Osteoblast (primary cell): ENCODE measurements around the gene SPATS2L. TPM values are rescaled to one million over a fixed set of nuclear protein-coding genes. Genes with fewer than 3 reads are reported as not detected.

ENCODE experiments used
- DNase-seq: peaks from one replicate; pipeline ENCODE4 v3.0.0; 2011; ENCODE audit warnings: low spot score, mixed read lengths; ENCODE audit not compliant: insufficient read length; ENCODE audit errors: missing footprints
- H2AFZ ChIP-seq: 2 replicates; pipeline ENCODE4 v1.6.0; 2011; ENCODE audit warnings: mild to moderate bottlenecking, low read length
- H3K27ac ChIP-seq: 2 replicates; pipeline ENCODE4 v1.5.1; 2011; ENCODE audit warnings: mild to moderate bottlenecking, low read depth, low read length, moderate library complexity
- H3K27me3 ChIP-seq: 2 replicates; pipeline ENCODE4 v1.6.0; 2012; ENCODE audit warnings: mild to moderate bottlenecking, control low read depth, inconsistent platforms, low read length, moderate library complexity; ENCODE audit not compliant: insufficient read depth
- H3K36me3 ChIP-seq: 2 replicates; pipeline ENCODE4 v1.5.1; 2011; ENCODE audit warnings: mild to moderate bottlenecking, low read length, control low read depth, moderate library complexity; ENCODE audit not compliant: insufficient read depth
- H3K4me1 ChIP-seq: 2 replicates; pipeline ENCODE4 v1.5.1; 2011; ENCODE audit warnings: mild to moderate bottlenecking, low read length, control low read depth, moderate library complexity; ENCODE audit not compliant: insufficient read depth
- H3K4me2 ChIP-seq: 2 replicates; pipeline ENCODE4 v1.6.0; 2011; ENCODE audit warnings: mild to moderate bottlenecking, low read length; ENCODE audit not compliant: insufficient read depth
- H3K4me3 ChIP-seq: fragments of 200-600 bp; sonication (generic); 3 replicates; pipeline ENCODE4 v1.5.1; 2012; ENCODE audit warnings: mild to moderate bottlenecking, low read length, inconsistent platforms; ENCODE audit not compliant: insufficient read depth
- H3K79me2 ChIP-seq: 2 replicates; pipeline ENCODE4 v1.6.0; 2012; ENCODE audit warnings: mild to moderate bottlenecking, low read length, control low read depth, inconsistent platforms; ENCODE audit not compliant: insufficient read depth
- H3K9me3 ChIP-seq: 2 replicates; pipeline ENCODE4 v1.5.1; 2011; ENCODE audit warnings: low read depth, low read length, control low read depth
- H4K20me1 ChIP-seq: 2 replicates; pipeline ENCODE4 v1.6.0; 2012; ENCODE audit warnings: mild to moderate bottlenecking, low read length, control low read depth; ENCODE audit not compliant: insufficient read depth
- total RNA-seq: library from RNA; depleted of rRNA; stranded (reverse); fragments of >200 nt; gene quantifications from 2 replicates; pipeline ENCODE4 v1.2.3, GENCODE V29; 2012
- TF ChIP-seq, protein P1 (sequence below): IDR thresholded peaks from 2 replicates; pipeline ENCODE4 v1.5.1; 2011; ENCODE audit warnings: mild to moderate bottlenecking, low read depth, low read length, moderate library complexity; ENCODE audit errors: extremely low read depth

SPATS2L gene
- total RNA-seq, 1 donor, result 74.6 TPM

DNA sequence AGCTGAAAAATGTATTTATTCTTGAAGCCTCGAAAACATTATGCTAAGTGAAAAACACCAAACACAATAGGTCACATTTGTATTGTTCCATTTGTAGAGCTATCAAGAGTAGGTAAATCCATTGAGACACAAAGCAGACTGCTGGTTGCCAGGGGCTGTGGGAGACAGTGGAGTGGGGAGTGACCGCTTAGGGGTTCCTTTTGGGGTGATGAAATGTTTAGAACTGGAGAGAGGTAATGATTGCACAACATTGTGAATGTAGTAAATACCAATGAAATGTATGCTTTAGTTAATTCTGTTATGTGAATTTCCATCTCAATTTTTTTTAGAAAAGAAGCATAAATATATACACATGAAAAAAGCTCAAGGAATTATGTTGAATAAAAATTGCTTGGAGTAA, 187.6 kb downstream of the SPATS2L start:
- Histone ChIP-seq H3K79me2 (no peaks in the 10 kb centered on the region), H3K4me1 (no peaks in the 10 kb centered on the region), H3K4me2 (no peak overlapping the region), H3K9me3 (no peaks in the 10 kb centered on the region), H3K27me3 (no peaks in the 10 kb centered on the region), H3K4me3 (no peak overlapping the region), H2AFZ (no peak overlapping the region), H3K36me3 (peaks cover 38% of the 10 kb centered on the region), H4K20me1 (no peaks in the 10 kb centered on the region), H3K27ac (no peak overlapping the region)
- TF ChIP-seq, protein P1, sequence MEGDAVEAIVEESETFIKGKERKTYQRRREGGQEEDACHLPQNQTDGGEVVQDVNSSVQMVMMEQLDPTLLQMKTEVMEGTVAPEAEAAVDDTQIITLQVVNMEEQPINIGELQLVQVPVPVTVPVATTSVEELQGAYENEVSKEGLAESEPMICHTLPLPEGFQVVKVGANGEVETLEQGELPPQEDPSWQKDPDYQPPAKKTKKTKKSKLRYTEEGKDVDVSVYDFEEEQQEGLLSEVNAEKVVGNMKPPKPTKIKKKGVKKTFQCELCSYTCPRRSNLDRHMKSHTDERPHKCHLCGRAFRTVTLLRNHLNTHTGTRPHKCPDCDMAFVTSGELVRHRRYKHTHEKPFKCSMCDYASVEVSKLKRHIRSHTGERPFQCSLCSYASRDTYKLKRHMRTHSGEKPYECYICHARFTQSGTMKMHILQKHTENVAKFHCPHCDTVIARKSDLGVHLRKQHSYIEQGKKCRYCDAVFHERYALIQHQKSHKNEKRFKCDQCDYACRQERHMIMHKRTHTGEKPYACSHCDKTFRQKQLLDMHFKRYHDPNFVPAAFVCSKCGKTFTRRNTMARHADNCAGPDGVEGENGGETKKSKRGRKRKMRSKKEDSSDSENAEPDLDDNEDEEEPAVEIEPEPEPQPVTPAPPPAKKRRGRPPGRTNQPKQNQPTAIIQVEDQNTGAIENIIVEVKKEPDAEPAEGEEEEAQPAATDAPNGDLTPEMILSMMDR, result no peak
- DNase-seq, result no peak

- Histone ChIP-seq H3K27me3 (no peaks in the 10 kb centered on the region), H3K79me2 (no peaks in the 10 kb centered on the region), H2AFZ (no peak overlapping the region), H3K4me3 (no peak overlapping the region), H3K36me3 (peaks cover 17% of the 10 kb centered on the region), H4K20me1 (no peaks in the 10 kb centered on the region), H3K4me2 (no peak overlapping the region), H3K4me1 (no peaks in the 10 kb centered on the region), H3K9me3 (no peaks in the 10 kb centered on the region), H3K27ac (no peak overlapping the region)
- TF ChIP-seq, protein P1, result no peak
- DNase-seq, result no peak
Measured at GRCh38 chr2:200496696-200497095, 190.2 kb downstream of the SPATS2L start.

DNA sequence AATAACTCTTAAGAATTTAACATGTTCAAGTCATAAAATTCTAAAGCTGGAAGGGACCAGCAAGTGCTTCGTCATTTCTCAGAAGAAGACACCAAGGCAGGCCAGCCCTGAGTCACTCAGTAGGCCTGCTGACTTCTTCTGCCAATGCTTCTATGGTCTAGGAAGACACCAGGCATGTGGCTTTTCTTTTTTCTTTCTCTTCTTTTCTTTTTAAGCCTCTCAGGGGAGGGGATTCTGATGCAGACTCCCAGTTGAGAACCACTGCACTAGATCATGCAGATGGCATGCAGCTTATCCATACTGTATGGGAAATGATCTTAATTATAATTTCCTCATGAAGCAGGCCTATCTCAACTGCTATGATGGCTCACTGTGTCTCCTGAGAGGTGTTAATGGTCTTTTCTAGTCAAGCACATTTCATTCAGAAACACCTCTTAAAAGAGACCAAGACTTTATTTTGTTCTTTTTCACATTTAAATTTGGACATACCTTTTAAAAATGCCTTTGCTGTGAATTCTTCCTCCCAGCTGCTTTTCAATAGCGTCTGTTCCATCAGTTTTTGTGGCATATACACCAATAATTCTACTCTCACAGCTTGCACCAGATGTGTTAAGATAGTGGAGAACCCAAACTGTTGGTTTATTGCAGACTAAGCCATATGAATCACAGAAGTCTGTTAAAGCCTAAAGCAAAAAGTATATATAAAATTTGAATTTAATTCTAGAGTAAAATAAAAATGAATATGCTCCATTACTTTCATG, 192.1 kb downstream of the SPATS2L start:
- no peak overlapping the region for H3K27ac ChIP-seq

DNA sequence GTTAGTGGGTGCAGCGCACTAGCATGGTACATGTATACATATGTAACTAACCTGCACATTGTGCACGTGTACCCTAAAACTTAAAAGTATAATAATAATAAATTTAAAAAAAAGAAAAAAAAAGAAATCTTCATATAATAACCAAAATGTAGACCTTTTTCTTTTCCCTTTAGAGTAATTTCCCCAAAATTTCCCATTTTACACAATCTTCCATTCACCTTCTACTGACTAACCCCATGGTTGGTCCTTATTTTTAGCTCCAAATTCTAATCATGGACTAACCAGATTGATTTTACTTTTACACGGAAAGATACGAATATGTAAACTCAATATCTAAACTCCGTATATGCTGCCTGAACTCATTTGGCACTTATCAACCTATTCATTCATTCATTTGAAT, 195.7 kb downstream of the SPATS2L start:
- no peak overlapping the region for H3K27ac ChIP-seq
- TF ChIP-seq, protein P1, result no peak
- peaks cover 4% of the 10 kb centered on the region for H3K36me3 ChIP-seq
- H3K4me1 ChIP-seq, result no peaks in the 10 kb centered on the region
- H3K27me3 ChIP-seq, result no peaks in the 10 kb centered on the region
- no peak overlapping the region for H3K4me3 ChIP-seq
- no peak overlapping the region for H2AFZ ChIP-seq
- peaks cover 8% of the 10 kb centered on the region for H3K79me2 ChIP-seq
- no peaks in the 10 kb centered on the region for H3K9me3 ChIP-seq
- H4K20me1 ChIP-seq, result no peaks in the 10 kb centered on the region
- DNase-seq, result no peak
- no peak overlapping the region for H3K4me2 ChIP-seq

More for the DNA sequence above, 192.1 kb downstream of the SPATS2L start:
- peaks cover 9% of the 10 kb centered on the region for H3K36me3 ChIP-seq
- no peaks in the 10 kb centered on the region for H4K20me1 ChIP-seq
- peaks cover 8% of the 10 kb centered on the region for H3K79me2 ChIP-seq
- TF ChIP-seq, protein P1, result no peak
- H3K9me3 ChIP-seq, result no peaks in the 10 kb centered on the region
- no peak overlapping the region for H3K4me3 ChIP-seq
- no peaks in the 10 kb centered on the region for H3K4me1 ChIP-seq
- no peak overlapping the region for H2AFZ ChIP-seq
- DNase-seq, result peak; percentile 75
- no peaks in the 10 kb centered on the region for H3K27me3 ChIP-seq
- H3K4me2 ChIP-seq, result no peak overlapping the region
